CD14-positive monocyte (primary cell): ENCODE data around the gene TOR1AIP2. TPM values are rescaled to one million over a fixed set of nuclear protein-coding genes. Genes with fewer than 3 reads are reported as not detected.

Experiments used
- DNase-seq, 3 donors: peaks; one replicate each; pipeline ENCODE4 v3.0.0-alpha.2; 2011 to 2022
- H2AFZ ChIP-seq: 2 replicates; pipeline ENCODE4 v1.6.0; 2012; ENCODE audit warnings: mild to moderate bottlenecking, low read depth, low read length, inconsistent platforms; ENCODE audit not compliant: insufficient read depth, poor library complexity, severe bottlenecking
- H3K27ac ChIP-seq, 2 donors: 1 replicate in 1 of 2; 2 replicates in 1 of 2; pipeline ENCODE4 v1.5.1; 2012 to 2013; ENCODE audit warnings: low read length in 2 of 2, control low read depth in 1 of 2, inconsistent platforms in 1 of 2, low read depth in 1 of 2, mild to moderate bottlenecking in 1 of 2
- H3K27me3 ChIP-seq, 2 donors: one replicate each; pipeline versions ENCODE4 v1.6.0 to v1.6.1; 2011 to 2013; ENCODE audit warnings: low read length in 2 of 2; ENCODE audit not compliant: control insufficient read depth in 2 of 2, insufficient read depth in 2 of 2
- H3K36me3 ChIP-seq, 2 donors: replicated peaks in 1 of 2; 1 replicate in 1 of 2; 2 replicates in 1 of 2; pipeline versions ENCODE4 v1.5.1 to v1.6.1; 2012 to 2013; ENCODE audit warnings: low read length in 2 of 2, control low read depth in 1 of 2, inconsistent platforms in 1 of 2, mild to moderate bottlenecking in 1 of 2; ENCODE audit not compliant: insufficient read depth in 2 of 2, control insufficient read depth in 1 of 2
- H3K4me1 ChIP-seq, 2 donors: 1 replicate in 1 of 2; 2 replicates in 1 of 2; pipeline versions ENCODE4 v1.5.1 to v1.6.1; 2012 to 2013; ENCODE audit warnings: low read length in 2 of 2, control low read depth in 1 of 2, inconsistent platforms in 1 of 2, mild to moderate bottlenecking in 1 of 2, moderate library complexity in 1 of 2; ENCODE audit not compliant: insufficient read depth in 2 of 2, control insufficient read depth in 1 of 2
- H3K4me2 ChIP-seq: replicated peaks from 2 replicates; pipeline ENCODE3; 2012; ENCODE audit warnings: low read length, moderate library complexity, mild to moderate bottlenecking; ENCODE audit not compliant: poor library complexity, severe bottlenecking; ENCODE audit errors: extremely low read depth
- H3K4me3 ChIP-seq, 3 experiments: fragments of 200-600 bp in 1 of 3; sonication (generic) in 1 of 3; replicated peaks in 1 of 3; 1 replicate in 2 of 3; 2 replicates in 1 of 3; pipeline ENCODE4 v1.5.1; 2011 to 2013; ENCODE audit warnings: low read length in 3 of 3, mild to moderate bottlenecking in 3 of 3, control low read depth in 2 of 3, low read depth in 2 of 3, inconsistent platforms in 1 of 3, moderate library complexity in 1 of 3
- H3K79me2 ChIP-seq: 2 replicates; pipeline ENCODE4 v1.6.0; 2012; ENCODE audit warnings: mild to moderate bottlenecking, control low read depth, inconsistent platforms, low read length, moderate library complexity; ENCODE audit not compliant: insufficient read depth
- H3K9ac ChIP-seq: 2 replicates; pipeline ENCODE4 v1.6.0; 2017; ENCODE audit warnings: low read length, mild to moderate bottlenecking; ENCODE audit not compliant: insufficient read depth, poor library complexity, severe bottlenecking
- H3K9me3 ChIP-seq, 2 donors: replicated peaks in 1 of 2; 1 replicate in 1 of 2; 2 replicates in 1 of 2; pipeline versions ENCODE4 v1.5.1 to v1.6.1; 2012 to 2013; ENCODE audit warnings: low read length in 2 of 2, control low read depth in 1 of 2; ENCODE audit not compliant: control insufficient read depth in 1 of 2, insufficient read depth in 1 of 2
- H4K20me1 ChIP-seq: 2 replicates; pipeline ENCODE4 v1.6.0; 2012; ENCODE audit warnings: mild to moderate bottlenecking, low read length, control low read depth, moderate library complexity; ENCODE audit not compliant: insufficient read depth
- H3K27ac Mint-ChIP-seq, 7 donors: one replicate each; pipeline ENCODE4 v1.8.0; 2020; ENCODE audit warnings: mild to moderate bottlenecking in 7 of 7, mixed read lengths in 7 of 7, moderate library complexity in 6 of 7, inconsistent platforms in 2 of 7
- H3K27me3 Mint-ChIP-seq, 3 donors: one replicate each; pipeline ENCODE4 v1.8.0; 2021 to 2022; ENCODE audit warnings: low read depth in 3 of 3, mild to moderate bottlenecking in 3 of 3, mixed read lengths in 3 of 3, moderate library complexity in 3 of 3, inconsistent platforms in 1 of 3
- H3K36me3 Mint-ChIP-seq, 2 donors: one replicate each; pipeline ENCODE4 v1.8.0; 2020; ENCODE audit warnings: mixed read lengths in 2 of 2, inconsistent platforms in 1 of 2, mild to moderate bottlenecking in 1 of 2
- H3K4me1 Mint-ChIP-seq: one replicate; pipeline ENCODE4 v1.8.0; 2020; ENCODE audit warnings: mild to moderate bottlenecking, mixed read lengths
- H3K4me3 Mint-ChIP-seq, 2 donors: one replicate each; pipeline ENCODE4 v1.8.0; 2020; ENCODE audit warnings: mild to moderate bottlenecking in 2 of 2, mixed read lengths in 2 of 2, moderate library complexity in 1 of 2
- H3K9me3 Mint-ChIP-seq, 7 donors: one replicate each; pipeline ENCODE4 v1.8.0; 2020 to 2022; ENCODE audit warnings: mixed read lengths in 7 of 7, mild to moderate bottlenecking in 6 of 7, moderate library complexity in 6 of 7, inconsistent platforms in 2 of 7
- WGBS: methylation state at CpG from one replicate; pipeline ENCODE4 v1.1.5; 2013; ENCODE audit warnings: missing lambda C conversion rate; ENCODE audit not compliant: insufficient coverage; 5-methylcytosine and 5-hydroxymethylcytosine counted together
- intact Hi-C, 2 donors: fragments of 100-400 bp; cut with micrococcal nuclease; formaldehyde crosslinking; loops; one replicate each; pipeline versions ENCODE4 v1.15.0 to v1.15.1; 2023
- polyA plus RNA-seq, 3 donors: library from polyadenylated mRNA; depleted of rRNA in 1 of 3; unstranded in 2 of 3; stranded (reverse) in 1 of 3; fragments of 300-500 nt in 2 of 3; fragments of >200 nt in 1 of 3; fragmentation: Illumina TruSeq in 2 of 3; gene quantifications; 1 replicate in 2 of 3; 2 replicates in 1 of 3; pipeline ENCODE4 v1.2.3, GENCODE V29; 2012 to 2021
- TF ChIP-seq, protein P1 (sequence below): fragments of 200-600 bp; IDR thresholded peaks from one replicate; pipeline ENCODE4 v1.8.0; 2022; ENCODE audit warnings: antibody characterized with exemption, mild to moderate bottlenecking

TOR1AIP2 gene
- polyA plus RNA-seq, 3 donors = 9.9 to 21.5 (median 20.5) TPM

- WGBS = 35% methylated on average over 3 of the region's 3 CpGs
- H3K9me3 ChIP-seq = no peaks in the 10 kb centered on the region
- H3K4me2 ChIP-seq = peak overlapping the region; percentile 83
- H3K27ac ChIP-seq = peak overlapping the region in 1 of 2 donors; percentile 86
- TF ChIP-seq, protein P1, sequence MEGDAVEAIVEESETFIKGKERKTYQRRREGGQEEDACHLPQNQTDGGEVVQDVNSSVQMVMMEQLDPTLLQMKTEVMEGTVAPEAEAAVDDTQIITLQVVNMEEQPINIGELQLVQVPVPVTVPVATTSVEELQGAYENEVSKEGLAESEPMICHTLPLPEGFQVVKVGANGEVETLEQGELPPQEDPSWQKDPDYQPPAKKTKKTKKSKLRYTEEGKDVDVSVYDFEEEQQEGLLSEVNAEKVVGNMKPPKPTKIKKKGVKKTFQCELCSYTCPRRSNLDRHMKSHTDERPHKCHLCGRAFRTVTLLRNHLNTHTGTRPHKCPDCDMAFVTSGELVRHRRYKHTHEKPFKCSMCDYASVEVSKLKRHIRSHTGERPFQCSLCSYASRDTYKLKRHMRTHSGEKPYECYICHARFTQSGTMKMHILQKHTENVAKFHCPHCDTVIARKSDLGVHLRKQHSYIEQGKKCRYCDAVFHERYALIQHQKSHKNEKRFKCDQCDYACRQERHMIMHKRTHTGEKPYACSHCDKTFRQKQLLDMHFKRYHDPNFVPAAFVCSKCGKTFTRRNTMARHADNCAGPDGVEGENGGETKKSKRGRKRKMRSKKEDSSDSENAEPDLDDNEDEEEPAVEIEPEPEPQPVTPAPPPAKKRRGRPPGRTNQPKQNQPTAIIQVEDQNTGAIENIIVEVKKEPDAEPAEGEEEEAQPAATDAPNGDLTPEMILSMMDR = no peak
- peak overlapping the region in 6 of 7 donors; percentile 55 to 94 (median 74) for H3K27ac Mint-ChIP-seq
- H3K4me3 Mint-ChIP-seq = peak overlapping the region; percentile 27 to 90
- peaks cover 43% of the 10 kb centered on the region for H4K20me1 ChIP-seq
- peaks cover 30% of the 10 kb centered on the region for H3K4me1 Mint-ChIP-seq
- no peak overlapping the region for H2AFZ ChIP-seq
- no peaks in the 10 kb centered on the region for H3K27me3 Mint-ChIP-seq
- H3K9me3 Mint-ChIP-seq = no peaks in the 10 kb centered on the region
- peaks cover 75% of the 10 kb centered on the region for H3K79me2 ChIP-seq
- DNase-seq = peak in 2 of 3 donors; percentile 66 to 70
- peak overlapping the region in 1 of 3 experiments; percentile 96 for H3K4me3 ChIP-seq
- intact Hi-C loops = no loop called here
- H3K9ac ChIP-seq = no peak overlapping the region
- peaks cover 0 to 24% of the 10 kb centered on the region in 2 donors for H3K36me3 ChIP-seq
- peaks cover 23 to 28% of the 10 kb centered on the region in 2 donors for H3K4me1 ChIP-seq
- peaks cover 24 to 31% of the 10 kb centered on the region in 2 donors for H3K36me3 Mint-ChIP-seq
- no peaks in the 10 kb centered on the region for H3K27me3 ChIP-seq
Measured at GRCh38 chr1:179876300-179876715, 1.3 kb downstream of the TOR1AIP2 start.

DNA sequence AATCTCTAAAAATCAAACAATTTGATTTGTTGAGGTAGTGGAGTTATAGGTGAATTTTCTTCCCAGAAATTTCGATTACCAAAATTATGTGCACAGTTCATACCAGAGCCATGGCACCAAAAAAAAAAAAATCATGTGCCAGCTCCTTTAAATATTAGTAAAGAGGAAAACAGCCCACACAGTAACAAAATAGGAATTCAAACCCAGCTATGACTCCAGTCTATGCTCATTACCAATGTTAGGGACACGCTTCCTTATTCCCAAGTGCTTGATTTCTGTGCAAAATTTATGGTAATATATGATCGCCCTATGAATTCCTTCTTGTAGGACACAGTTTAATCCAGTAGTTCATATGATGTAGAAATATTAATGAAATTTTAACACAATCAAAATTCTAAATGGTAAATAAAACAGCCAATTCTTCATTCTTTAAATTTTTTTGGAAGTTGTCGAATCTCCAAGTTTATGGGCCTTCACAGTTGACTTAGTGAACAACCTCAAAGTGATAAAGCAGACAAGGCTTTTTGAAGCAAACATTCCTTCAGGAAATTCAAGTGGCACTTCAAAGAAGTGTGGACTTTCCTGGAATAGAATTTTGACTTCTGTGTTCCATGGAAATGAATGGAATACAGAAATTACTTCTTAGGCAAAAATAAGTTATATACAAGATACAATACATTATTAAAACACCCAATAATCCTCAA is 1.9 kb downstream of the TOR1AIP2 start:
- Mint-ChIP-seq H3K36me3 (peaks cover 24 to 31% of the 10 kb centered on the region in 2 donors), H3K27me3 (no peaks in the 10 kb centered on the region), H3K4me3 (no peak overlapping the region), H3K4me1 (peaks cover 30% of the 10 kb centered on the region), H3K27ac (no peak overlapping the region), H3K9me3 (no peaks in the 10 kb centered on the region)
- Histone ChIP-seq H2AFZ (no peak overlapping the region), H3K4me1 (peaks cover 21 to 25% of the 10 kb centered on the region in 2 donors), H3K4me2 (peak overlapping the region; percentile 83), H3K9ac (no peak overlapping the region), H3K36me3 (peaks cover 0 to 25% of the 10 kb centered on the region in 2 donors), H3K27me3 (no peaks in the 10 kb centered on the region), H3K79me2 (peaks cover 77% of the 10 kb centered on the region), H4K20me1 (peaks cover 43% of the 10 kb centered on the region), H3K4me3 (peak overlapping the region in 1 of 3 experiments; percentile 96), H3K27ac (peak overlapping the region in 1 of 2 donors; percentile 86), H3K9me3 (no peaks in the 10 kb centered on the region)
- TF ChIP-seq, protein P1 = no peak
- WGBS = 100% methylated on average over 1 of the region's 4 CpGs
- intact Hi-C loops = no loop called here
- no peak for DNase-seq
